GM12801 (cell line): Measurements from ENCODE around the gene RANBP9.

ENCODE experiments used
- CTCF ChIP-seq: IDR thresholded peaks from one replicate; pipeline ENCODE4 v1.5.1; 2011; ENCODE audit warnings: control low read depth; ENCODE audit not compliant: insufficient read length; ENCODE audit errors: extremely low read depth

The RANBP9 gene

GRCh38 chr6:13591205-13591921, 120.3 kb downstream of the RANBP9 start:
- TF ChIP-seq CTCF, result no peak

GRCh38 chr6:13590574-13591153, 121.0 kb downstream of the RANBP9 start:
- no peak for TF ChIP-seq CTCF

GRCh38 chr6:13589801-13590200, 121.8 kb downstream of the RANBP9 start:
- TF ChIP-seq CTCF, result no peak

- TF ChIP-seq CTCF, result no peak
Measured at GRCh38 chr6:13586603-13587542, 124.8 kb downstream of the RANBP9 start.

GRCh38 chr6:13581700-13582229, 129.9 kb downstream of the RANBP9 start:
- TF ChIP-seq CTCF, result no peak

- no peak for TF ChIP-seq CTCF
Measured at GRCh38 chr6:13579911-13580310, 131.7 kb downstream of the RANBP9 start.

GRCh38 chr6:13577926-13578325, 133.7 kb downstream of the RANBP9 start:
- no peak for TF ChIP-seq CTCF
